ENCODE measurements around the gene MAMDC2.

Gene MAMDC2

GRCh38 chr9:70130266-70130665, 86.6 kb downstream of the MAMDC2 start:
- no peak for TF ChIP-seq CTCF (IDR thresholded peaks at IDR 0.05; ENCODE audit: borderline replicate concordance, control extremely low read depth, extremely low read depth, insufficient read depth, missing control alignments)
- in situ Hi-C loops (cut with MboI; ENCODE audit: low sequenced_read_pairs, unreplicated experiment), result no loop called here

GRCh38 chr9:70131296-70131695, 87.6 kb downstream of the MAMDC2 start:
- in situ Hi-C loops (cut with MboI; ENCODE audit: low sequenced_read_pairs, unreplicated experiment), result no loop called here
- no peak for TF ChIP-seq CTCF (IDR thresholded peaks at IDR 0.05; ENCODE audit: borderline replicate concordance, control extremely low read depth, extremely low read depth, insufficient read depth, missing control alignments)
- no peak for DNase-seq (ENCODE audit: low spot score)

More at GRCh38 chr9:70130266-70130665, 86.6 kb downstream of the MAMDC2 start:
- no peak for DNase-seq (ENCODE audit: low spot score)

- in situ Hi-C loops (cut with MboI; ENCODE audit: low sequenced_read_pairs, unreplicated experiment), result no loop called here
- no peak for DNase-seq (ENCODE audit: low spot score)
- TF ChIP-seq CTCF (IDR thresholded peaks at IDR 0.05; ENCODE audit: borderline replicate concordance, control extremely low read depth, extremely low read depth, insufficient read depth, missing control alignments), result no peak
Measured at GRCh38 chr9:70133253-70134208, 89.9 kb downstream of the MAMDC2 start.

GRCh38 chr9:70134360-70134759, 90.7 kb downstream of the MAMDC2 start:
- TF ChIP-seq CTCF (IDR thresholded peaks at IDR 0.05; ENCODE audit: borderline replicate concordance, control extremely low read depth, extremely low read depth, insufficient read depth, missing control alignments), result no peak
- in situ Hi-C loops (cut with MboI; ENCODE audit: low sequenced_read_pairs, unreplicated experiment), result no loop called here
- no peak for DNase-seq (ENCODE audit: low spot score)

GRCh38 chr9:70135176-70135575, 91.5 kb downstream of the MAMDC2 start:
- TF ChIP-seq CTCF (IDR thresholded peaks at IDR 0.05; ENCODE audit: borderline replicate concordance, control extremely low read depth, extremely low read depth, insufficient read depth, missing control alignments), result no peak
- in situ Hi-C loops (cut with MboI; ENCODE audit: low sequenced_read_pairs, unreplicated experiment), result no loop called here
- DNase-seq (ENCODE audit: low spot score), result no peak

- in situ Hi-C loops (cut with MboI; ENCODE audit: low sequenced_read_pairs, unreplicated experiment), result no loop called here
- no peak for DNase-seq (ENCODE audit: low spot score)
- no peak for TF ChIP-seq CTCF (IDR thresholded peaks at IDR 0.05; ENCODE audit: borderline replicate concordance, control extremely low read depth, extremely low read depth, insufficient read depth, missing control alignments)
Measured at GRCh38 chr9:70136632-70137031, 93.0 kb downstream of the MAMDC2 start.
